ENCODE measurements around the gene SERINC5.

DNA sequence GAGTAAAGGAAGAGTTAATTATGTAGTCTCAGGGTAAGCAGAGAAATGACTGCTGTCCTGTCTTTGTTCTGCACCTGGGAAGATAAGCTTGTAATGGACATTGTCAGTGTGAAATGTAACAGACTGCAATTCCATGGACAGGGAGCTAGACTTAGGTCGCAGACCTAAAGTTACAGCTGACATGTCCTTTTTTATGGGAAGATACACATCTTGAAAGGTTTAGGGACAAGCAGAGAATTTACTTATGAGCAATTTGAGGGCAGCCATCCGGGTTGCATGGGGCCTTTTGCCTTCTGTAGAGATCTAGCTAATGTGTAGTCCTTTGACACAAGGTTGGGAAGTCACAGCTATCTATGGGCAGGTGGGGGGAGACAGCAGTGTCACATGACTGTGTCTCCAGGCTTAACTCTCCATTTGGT, 85.7 kb downstream of the SERINC5 start:
- TF ChIP-seq RARB (CRISPR knock-in tag; IDR thresholded peaks at IDR 0.05) (no peak), POU6F1 (CRISPR knock-in tag; IDR thresholded peaks at IDR 0.05; ENCODE audit: borderline replicate concordance, low read depth) (no peak), TSHZ2 (CRISPR knock-in tag; IDR thresholded peaks at IDR 0.05) (no peak), BACH2 (CRISPR knock-in tag; IDR thresholded peaks at IDR 0.05; ENCODE audit: borderline replicate concordance) (no peak), ARNTL (CRISPR knock-in tag; IDR thresholded peaks at IDR 0.05; ENCODE audit: borderline replicate concordance, low read depth) (no peak), PPARA (CRISPR knock-in tag; IDR thresholded peaks at IDR 0.05; ENCODE audit: borderline replicate concordance) (no peak), ESRRG (CRISPR knock-in tag; IDR thresholded peaks at IDR 0.05) (no peak), SNAI2 (CRISPR knock-in tag; IDR thresholded peaks at IDR 0.05) (no peak), CREB5 (CRISPR knock-in tag; IDR thresholded peaks at IDR 0.05; ENCODE audit: low read depth) (no peak), ZFP30 (CRISPR knock-in tag; IDR thresholded peaks at IDR 0.05) (no peak), CSDC2 (CRISPR knock-in tag; IDR thresholded peaks at IDR 0.05) (no peak), ISL1 (CRISPR knock-in tag; IDR thresholded peaks at IDR 0.05) (no peak)

All from SK-N-SH treated with all-trans-retinoic acid at 6 μM for 48 hours (cell line).